Activated naive CD8-positive, alpha-beta T cell treated with anti-CD3 and anti-CD28 coated beads, Interleukin-2, amount 50 U/mL, for 16 hours (primary cell): ENCODE results near the gene PACS2.

Experiments
- DNase-seq: peaks from one replicate; pipeline ENCODE4 v3.0.0-alpha.2; 2020; ENCODE audit warnings: low read depth, low spot score

Gene PACS2

GRCh38 chr14:105368910-105369652, 54.5 kb downstream of the PACS2 start:
- DNase-seq, result no peak

GRCh38 chr14:105369653-105370040, 55.1 kb downstream of the PACS2 start:
- no peak for DNase-seq

- no peak for DNase-seq
Observed at GRCh38 chr14:105374389-105374788, 59.8 kb downstream of the PACS2 start.

GRCh38 chr14:105375635-105376057, 61.1 kb downstream of the PACS2 start:
- no peak for DNase-seq

- no peak for DNase-seq
Observed at GRCh38 chr14:105376521-105377440, 62.2 kb downstream of the PACS2 start.

- DNase-seq, result no peak
Observed at GRCh38 chr14:105377555-105378182, 63.1 kb downstream of the PACS2 start.

- DNase-seq, result no peak
Observed at GRCh38 chr14:105378199-105378598, 63.7 kb downstream of the PACS2 start.

- DNase-seq, result no peak
Observed at GRCh38 chr14:105378873-105379685, 64.5 kb downstream of the PACS2 start.

- no peak for DNase-seq
Observed at GRCh38 chr14:105379946-105380345, 65.4 kb downstream of the PACS2 start.

GRCh38 chr14:105380756-105381155, 66.2 kb downstream of the PACS2 start:
- no peak for DNase-seq

- DNase-seq, result no peak
Observed at GRCh38 chr14:105381446-105382342, 67.1 kb downstream of the PACS2 start.

- no peak for DNase-seq
Observed at GRCh38 chr14:105382343-105383082, 68.0 kb downstream of the PACS2 start.

GRCh38 chr14:105383083-105383730, 68.7 kb downstream of the PACS2 start:
- DNase-seq, result no peak

- DNase-seq, result no peak
Observed at GRCh38 chr14:105384041-105384557, 69.6 kb downstream of the PACS2 start.

- no peak for DNase-seq
Observed at GRCh38 chr14:105384605-105385321, 70.2 kb downstream of the PACS2 start.

GRCh38 chr14:105385322-105385637, 70.7 kb downstream of the PACS2 start:
- no peak for DNase-seq

GRCh38 chr14:105385698-105386365, 71.3 kb downstream of the PACS2 start:
- no peak for DNase-seq
